HepG2 (cell line): ENCODE data around the gene GRIA3. TPM values are rescaled to one million over a fixed set of nuclear protein-coding genes. Genes with fewer than 3 reads are reported as not detected.

Experiments used
- ATAC-seq: fragments of 200-7000 bp; cut with Tn5 transposase; 3 replicates; pipeline ENCODE4 v1.9.1; 2020; ENCODE audit warnings: mild to moderate bottlenecking, moderate library complexity
- BruUV-seq: library from RNA; stranded (reverse); fragments of 400-500 nt; replicated peaks from 2 replicates; lab custom pipeline; 2021; lab: Mats Ljungman, UMichigan
- CTCF ChIA-PET: fragments of 300-600 bp; formaldehyde crosslinking; extraction: SDS; loops from one replicate; lab custom pipeline; 2021; ENCODE audit warnings: low total read pairs, inconsistent platforms, low intra/inter-chr PET ratio; lab: Yijun Ruan, JAX
- POLR2A ChIA-PET: fragments of 350-600 bp; sonication (Branson Sonifier 250); formaldehyde crosslinking; loops from one replicate; lab custom pipeline; 2020; ENCODE audit warnings: antibody characterized with exemption, inconsistent platforms; lab: Yijun Ruan, JAX
- DNase-seq: peaks from one replicate; pipeline ENCODE4 v3.0.0-alpha.2; 2015; ENCODE audit warnings: low spot score
- FAIRE-seq: peaks from 3 replicates; lab custom pipeline; 2011; peaks lifted over from hg19 to GRCh38; lab: Jason Lieb, UNC
- H2AFZ ChIP-seq: one replicate; pipeline ENCODE4 v1.6.1; 2011; ENCODE audit warnings: low read length, inconsistent platforms
- H3K27ac ChIP-seq: fragments of 300-600 bp; 3 replicates; pipeline ENCODE4 v1.8.0; 2011; ENCODE audit warnings: mixed run types, mild to moderate bottlenecking, mixed read lengths, low read length, inconsistent platforms; ENCODE audit not compliant: insufficient read depth; ENCODE audit errors: extremely low read length
- H3K27me3 ChIP-seq, 2 experiments: fragments of 200-600 bp in 1 of 2; 2 replicates in 1 of 2; 3 replicates in 1 of 2; pipeline versions ENCODE4 v1.6.0 to v1.8.0; 2011; ENCODE audit warnings: low read length in 2 of 2, mild to moderate bottlenecking in 2 of 2, moderate library complexity in 2 of 2, inconsistent platforms in 1 of 2; ENCODE audit not compliant: insufficient read depth in 2 of 2, control insufficient read depth in 1 of 2
- H3K36me3 ChIP-seq, 2 experiments: fragments of 200-600 bp in 1 of 2; replicated peaks in 1 of 2; 2 replicates in 1 of 2; 3 replicates in 1 of 2; pipeline versions ENCODE4 v1.5.1 to v1.8.0; 2011; ENCODE audit warnings: low read length in 2 of 2, inconsistent platforms in 1 of 2; ENCODE audit not compliant: insufficient read depth in 2 of 2, control insufficient read depth in 1 of 2
- H3K4me1 ChIP-seq: 2 replicates; pipeline ENCODE4 v1.5.1; 2012; ENCODE audit warnings: low read length, inconsistent platforms; ENCODE audit not compliant: insufficient read depth
- H3K4me2 ChIP-seq: 2 replicates; pipeline ENCODE4 v1.6.0; 2011; ENCODE audit warnings: low read depth, low read length, inconsistent platforms
- H3K4me3 ChIP-seq, 3 experiments: fragments of 200-600 bp in 1 of 3; sonication (generic), shearing (Covaris generic) in 1 of 3; replicated peaks in 1 of 3; 2 replicates each; pipeline ENCODE4 v1.5.1; 2011 to 2016; ENCODE audit warnings: low read length in 3 of 3, inconsistent platforms in 2 of 3, low read depth in 2 of 3, mild to moderate bottlenecking in 2 of 3, control low read depth in 1 of 3, mixed read lengths in 1 of 3; ENCODE audit not compliant: insufficient read depth in 1 of 3
- H3K79me2 ChIP-seq: one replicate; pipeline ENCODE4 v1.6.1; 2011; ENCODE audit warnings: low read length, inconsistent platforms; ENCODE audit not compliant: insufficient read depth
- H3K9ac ChIP-seq: 2 replicates; pipeline ENCODE4 v1.6.0; 2011; ENCODE audit warnings: mild to moderate bottlenecking, low read depth, low read length, inconsistent platforms; ENCODE audit not compliant: insufficient read depth
- H3K9me3 ChIP-seq: 2 replicates; pipeline ENCODE4 v1.5.1; 2012; ENCODE audit warnings: mild to moderate bottlenecking, low read length
- H4K20me1 ChIP-seq: 2 replicates; pipeline ENCODE4 v1.6.0; 2011; ENCODE audit warnings: inconsistent platforms, mild to moderate bottlenecking, low read length, moderate library complexity; ENCODE audit not compliant: insufficient read depth
- ARID2 ChIP-seq: sonication (generic); formaldehyde crosslinking; IDR thresholded peaks from 2 replicates; pipeline ENCODE4 v1.8.1; 2022; ENCODE audit warnings: mild to moderate bottlenecking, missing genetic modification reagents, borderline replicate concordance
- CERS6 ChIP-seq: sonication (generic); formaldehyde crosslinking; IDR thresholded peaks from 2 replicates; pipeline ENCODE4 v1.5.0; 2020; ENCODE audit warnings: missing genetic modification reagents
- FOXC1 ChIP-seq: sonication (generic); formaldehyde crosslinking; IDR thresholded peaks from 2 replicates; pipeline ENCODE4 v1.8.0; 2022; ENCODE audit warnings: mild to moderate bottlenecking, missing genetic modification reagents, borderline replicate concordance
- FOXO4 ChIP-seq: sonication (generic); formaldehyde crosslinking; conservative IDR thresholded peaks from 2 replicates; pipeline ENCODE4 v1.8.1; 2023; ENCODE audit warnings: missing genetic modification reagents
- HDAC2 ChIP-seq: sonication (generic); formaldehyde crosslinking; IDR thresholded peaks from 2 replicates; pipeline ENCODE4 v1.4.0; 2020; ENCODE audit warnings: missing genetic modification reagents
- KDM4B ChIP-seq: sonication (generic); formaldehyde crosslinking; IDR thresholded peaks from 2 replicates; pipeline ENCODE4 v1.4.0; 2020; ENCODE audit warnings: missing genetic modification reagents
- MIER2 ChIP-seq: IDR thresholded peaks from 2 replicates; pipeline ENCODE4 v1.6.1; 2016; ENCODE audit warnings: missing biosample characterization, missing genetic modification reagents
- MYPOP ChIP-seq: sonication (generic); formaldehyde crosslinking; IDR thresholded peaks from 2 replicates; pipeline ENCODE4 v1.8.1; 2023; ENCODE audit warnings: mild to moderate bottlenecking, moderate library complexity, missing genetic modification reagents
- SIX4 ChIP-seq: sonication (generic); formaldehyde crosslinking; IDR thresholded peaks from 2 replicates; pipeline ENCODE4 v1.4.0; 2020; ENCODE audit warnings: missing genetic modification reagents
- SP1 ChIP-seq, 2 experiments: fragments of 450-650 bp in 1 of 2; sonication (generic) in 1 of 2; formaldehyde crosslinking in 1 of 2; IDR thresholded peaks; 2 replicates each; pipeline versions ENCODE4 v1.4.0 to v1.6.1; 2016 to 2020; ENCODE audit warnings: missing genetic modification reagents in 1 of 2
- SP2 ChIP-seq: sonication (generic); formaldehyde crosslinking; IDR thresholded peaks from 2 replicates; pipeline ENCODE4 v1.5.1; 2020; ENCODE audit warnings: mild to moderate bottlenecking, missing genetic modification reagents
- TFE3 ChIP-seq: IDR thresholded peaks from 2 replicates; pipeline ENCODE4 v1.6.1; 2016
- ZBTB25 ChIP-seq: IDR thresholded peaks from 2 replicates; pipeline ENCODE4 v1.6.1; 2018; ENCODE audit warnings: missing genetic modification reagents
- ZFP62 ChIP-seq: sonication (generic); formaldehyde crosslinking; IDR thresholded peaks from 2 replicates; pipeline ENCODE4 v1.4.0; 2020; ENCODE audit warnings: missing genetic modification reagents
- ZNF12 ChIP-seq: sonication (generic); formaldehyde crosslinking; IDR thresholded peaks from 2 replicates; pipeline ENCODE4 v1.5.0; 2020; ENCODE audit warnings: missing genetic modification reagents
- ZNF180 ChIP-seq: sonication (generic); formaldehyde crosslinking; IDR thresholded peaks from 2 replicates; pipeline ENCODE4 v1.4.0; 2020; ENCODE audit warnings: low read depth, missing genetic modification reagents, borderline replicate concordance
- ZNF501 ChIP-seq: sonication (generic); formaldehyde crosslinking; IDR thresholded peaks from 2 replicates; pipeline ENCODE4 v1.5.1; 2020; ENCODE audit warnings: mild to moderate bottlenecking, moderate library complexity, missing genetic modification reagents
- ZNF577 ChIP-seq: sonication (generic); formaldehyde crosslinking; IDR thresholded peaks from 2 replicates; pipeline ENCODE4 v1.4.0; 2020; ENCODE audit warnings: mild to moderate bottlenecking, low read depth, missing genetic modification reagents, borderline replicate concordance
- WGBS: methylation state at CpG from one replicate; pipeline ENCODE4 v1.1.6; 2017; ENCODE audit warnings: low lambda C conversion rate; 5-methylcytosine and 5-hydroxymethylcytosine counted together
- in situ Hi-C: cut with HindIII; loops from 2 replicates; pipeline ENCODE4 v1.10.0; 2017; ENCODE audit warnings: low pct_unique_long_range_greater_than_20kb; ENCODE audit not compliant: extremely low pct_ligation_motif_present
- intact Hi-C: fragments of 100-400 bp; cut with micrococcal nuclease; formaldehyde crosslinking; loops from one replicate; pipeline ENCODE4 v1.10.0; 2022; ENCODE audit not compliant: unreplicated experiment
- polyA plus RNA-seq, 8 experiments: library from polyadenylated mRNA; depleted of rRNA in 3 of 8; stranded (reverse) in 7 of 8; unstranded in 1 of 8; fragments of >200 nt; fragmentation: Illumina TruSeq in 4 of 8; extraction: Trizol in 4 of 8; gene quantifications; 2 replicates each; pipeline versions ENCODE4 v1.2.1 to v1.2.3, GENCODE V29; 2011 to 2016; ENCODE audit warnings: low read depth in 4 of 8, missing spikeins in 1 of 8, mixed read lengths in 1 of 8; ENCODE audit not compliant: insufficient read depth in 1 of 8
- total RNA-seq, 5 experiments: library from RNA; depleted of rRNA; stranded (reverse); fragments of >200 nt; fragmentation: Illumina TruSeq; extraction: Trizol; gene quantifications; 2 replicates each; pipeline ENCODE4 v1.2.3, GENCODE V29; 2016; ENCODE audit warnings: low read depth in 1 of 5

GRIA3 gene
- total and polyA plus RNA-seq, 2 of the 13 experiments (the other 11 are each of a cell fraction or from before 2014, with no cell fraction given): not detected

- no peak overlapping the region for H3K4me2 ChIP-seq
- no peak overlapping the region for H2AFZ ChIP-seq
- TF ChIP-seq ZNF501 (CRISPR knock-in tag): no peak
- no peak for TF ChIP-seq ZNF577
- TF ChIP-seq TFE3: no peak
- no peak for TF ChIP-seq SIX4 (CRISPR knock-in tag)
- no peak for TF ChIP-seq ZFP62 (CRISPR knock-in tag)
- no peak for TF ChIP-seq CERS6 (CRISPR knock-in tag)
- no peak for TF ChIP-seq ZBTB25 (CRISPR knock-in tag)
- TF ChIP-seq MIER2 (CRISPR knock-in tag): no peak
- TF ChIP-seq SP2 (CRISPR knock-in tag): no peak
- no peak for TF ChIP-seq ZNF180 (CRISPR knock-in tag)
- TF ChIP-seq SP1 (IDR thresholded peaks at IDR 0.05): no peak
- no peak for TF ChIP-seq SP1 (CRISPR knock-in tag; IDR thresholded peaks at IDR 0.05)
- TF ChIP-seq ARID2 (CRISPR knock-in tag): no peak
- TF ChIP-seq ZNF12 (CRISPR knock-in tag): no peak
- no peak for TF ChIP-seq FOXC1 (CRISPR knock-in tag)
- TF ChIP-seq KDM4B (CRISPR knock-in tag): no peak
- TF ChIP-seq FOXO4 (CRISPR knock-in tag): no peak
- no peak for TF ChIP-seq MYPOP (CRISPR knock-in tag)
- TF ChIP-seq HDAC2 (CRISPR knock-in tag): no peak
- intact Hi-C loops (no loop called here), in situ Hi-C loops (no loop called here)
- no peaks in the 10 kb centered on the region for H3K36me3 ChIP-seq
- DNase-seq (no peak), FAIRE-seq (no peak), ATAC-seq (no peak)
- H4K20me1 ChIP-seq: no peaks in the 10 kb centered on the region
- H3K9me3 ChIP-seq: no peaks in the 10 kb centered on the region
- 7% methylated on average over 3 of the region's 3 CpGs for WGBS
- no peak overlapping the region for H3K27ac ChIP-seq
- no TSS peak for BruUV-seq
- no peaks in the 10 kb centered on the region for H3K4me1 ChIP-seq
- no peaks in the 10 kb centered on the region for H3K27me3 ChIP-seq
- no peak overlapping the region for H3K9ac ChIP-seq
- no peak overlapping the region for H3K4me3 ChIP-seq
- POLR2A ChIA-PET: no interaction called here
- CTCF ChIA-PET: no interaction called here
- no peaks in the 10 kb centered on the region for H3K79me2 ChIP-seq
These were observed 241.8 kb downstream of the GRIA3 start for GRCh38 chrX:123425904-123426303.
